GM12878 (cell line): Measurements from ENCODE around the gene URAD. TPM values are rescaled to one million over a fixed set of nuclear protein-coding genes. Genes with fewer than 3 reads are reported as not detected.
A peak's percentile ranks its signal among the peaks of the same experiment; 100 is the strongest.

Experiments
- ATAC-seq: fragments of 200-7000 bp; cut with Tn5 transposase; 3 replicates; pipeline ENCODE4 v1.9.1; 2020; ENCODE audit warnings: mild to moderate bottlenecking, moderate library complexity
- BruUV-seq: library from RNA; stranded (reverse); fragments of 400-500 nt; replicated peaks from 2 replicates; lab custom pipeline; 2021; lab: Mats Ljungman, UMichigan
- CTCF ChIA-PET: fragments of 300-600 bp; sonication (Branson Sonifier 250); formaldehyde crosslinking; extraction: SDS; loops from one replicate; lab custom pipeline; 2021; ENCODE audit warnings: inconsistent platforms; lab: Yijun Ruan, JAX
- POLR2A ChIA-PET: fragments of 350-600 bp; formaldehyde crosslinking; extraction: SDS; loops from one replicate; lab custom pipeline; 2021; ENCODE audit warnings: inconsistent platforms; lab: Charles Lee
- RAD21 ChIA-PET: fragments of 300-600 bp; sonication (Branson Sonifier 250); formaldehyde crosslinking; loops from one replicate; lab custom pipeline; 2023; ENCODE audit warnings: antibody characterized with exemption; ENCODE audit not compliant: unreplicated experiment; lab: Charles Lee
- SMC1A ChIA-PET: fragments of 300-600 bp; sonication (Branson Sonifier 250); formaldehyde crosslinking; loops from one replicate; lab custom pipeline; 2023; ENCODE audit not compliant: unreplicated experiment, uncharacterized antibody; lab: Charles Lee
- DNase-seq: peaks from one replicate; pipeline ENCODE4 v3.0.0-alpha.2; 2011; ENCODE audit warnings: low read depth, low spot score
- FAIRE-seq: peaks from 3 replicates; lab custom pipeline; 2011; peaks lifted over from hg19 to GRCh38; lab: Jason Lieb, UNC
- H2AFZ ChIP-seq: 2 replicates; pipeline ENCODE4 v1.6.0; 2011; ENCODE audit warnings: low read depth, low read length, control low read depth; ENCODE audit not compliant: control insufficient read depth
- H3K27ac ChIP-seq: 2 replicates; pipeline ENCODE4 v1.5.1; 2011; ENCODE audit warnings: control low read depth; ENCODE audit not compliant: control insufficient read depth, insufficient read depth
- H3K27me3 ChIP-seq, 2 experiments: replicated peaks in 1 of 2; 2 replicates each; pipeline versions ENCODE4 v1.6.0 to v1.6.1; 2011; ENCODE audit warnings: low read length in 1 of 2; ENCODE audit not compliant: control insufficient read depth in 2 of 2, insufficient read depth in 2 of 2
- H3K36me3 ChIP-seq, 2 experiments: 2 replicates each; pipeline ENCODE4 v1.5.1; 2011; ENCODE audit warnings: low read length in 1 of 2; ENCODE audit not compliant: control insufficient read depth in 2 of 2, insufficient read depth in 2 of 2
- H3K4me1 ChIP-seq: 2 replicates; pipeline ENCODE4 v1.6.1; 2011; ENCODE audit warnings: mild to moderate bottlenecking, low read length, moderate library complexity, mixed read lengths; ENCODE audit not compliant: control insufficient read depth, insufficient read depth
- H3K4me2 ChIP-seq: 2 replicates; pipeline ENCODE4 v1.6.0; 2011; ENCODE audit warnings: control low read depth; ENCODE audit not compliant: control insufficient read depth, insufficient read depth
- H3K4me3 ChIP-seq: fragments of 200-600 bp; sonication (generic); 2 replicates; pipeline ENCODE4 v1.5.1; 2016
- H3K79me2 ChIP-seq: 2 replicates; pipeline ENCODE4 v1.6.0; 2011; ENCODE audit warnings: low read length; ENCODE audit not compliant: control insufficient read depth, insufficient read depth
- H3K9ac ChIP-seq: 2 replicates; pipeline ENCODE4 v1.8.0; 2011; ENCODE audit warnings: low read length, control low read depth, mixed read lengths; ENCODE audit not compliant: control insufficient read depth, insufficient read depth
- H3K9me3 ChIP-seq: replicated peaks from 3 replicates; pipeline ENCODE4 v1.5.1; 2011; ENCODE audit warnings: mild to moderate bottlenecking, low read length; ENCODE audit not compliant: control insufficient read depth, insufficient read depth
- H4K20me1 ChIP-seq: 2 replicates; pipeline ENCODE4 v1.6.0; 2011; ENCODE audit not compliant: control insufficient read depth, insufficient read depth
- HDAC2 ChIP-seq: fragments of 200-600 bp; sonication (generic); IDR thresholded peaks from 2 replicates; pipeline ENCODE4 v1.6.1; 2017
- KLF5 ChIP-seq: fragments of 450-650 bp; IDR thresholded peaks from 2 replicates; pipeline ENCODE4 v1.6.1; 2014; ENCODE audit warnings: mild to moderate bottlenecking; ENCODE audit not compliant: partially characterized antibody
- NR2C1 ChIP-seq: fragments of 450-650 bp; IDR thresholded peaks from 2 replicates; pipeline ENCODE4 v1.6.1; 2017; ENCODE audit warnings: antibody characterized with exemption, mild to moderate bottlenecking, moderate library complexity
- RB1 ChIP-seq: fragments of 450-650 bp; formaldehyde crosslinking; IDR thresholded peaks from 2 replicates; pipeline ENCODE4 v1.6.1; 2017; ENCODE audit warnings: mild to moderate bottlenecking, borderline replicate concordance
- ZNF274 ChIP-seq: IDR thresholded peaks from one replicate; pipeline ENCODE4 v1.8.0; 2011; ENCODE audit not compliant: insufficient read length, insufficient read depth
- WGBS: methylation state at CpG from one replicate; pipeline ENCODE4 v1.1.6; 2016; ENCODE audit warnings: low lambda C conversion rate; ENCODE audit not compliant: insufficient replicate concordance, insufficient coverage; ENCODE audit errors: missing lambda C conversion rate; 5-methylcytosine and 5-hydroxymethylcytosine counted together
- in situ Hi-C: fragments of 300-500 bp; cut with MboI; formaldehyde crosslinking; loops from 9 replicates; pipeline ENCODE4 v1.14.3; 2018; ENCODE audit warnings: mixed read lengths
- intact Hi-C: fragments of 100-400 bp; cut with micrococcal nuclease; formaldehyde crosslinking; loops from one replicate; pipeline ENCODE4 v1.14.2; 2022; ENCODE audit not compliant: unreplicated experiment
- polyA plus RNA-seq, 11 experiments: library from polyadenylated mRNA; depleted of rRNA in 4 of 11; unstranded in 6 of 11; stranded (reverse) in 5 of 11; fragments of >200 nt; fragmentation: Nextera tagmentation in 4 of 11; fragmentation: Illumina TruSeq in 1 of 11; extraction: Ambion mirVana in 4 of 11; extraction: Trizol in 1 of 11; gene quantifications; 1 replicate in 1 of 11; 2 replicates in 10 of 11; pipeline versions ENCODE4 v1.2.1 to v1.2.3, GENCODE V29; 2011 to 2016; ENCODE audit warnings: inconsistent platforms in 2 of 11, missing spikeins in 2 of 11, low read depth in 1 of 11
- total RNA-seq, 4 experiments: library from RNA; depleted of rRNA in 3 of 4; stranded (reverse); fragments of >200 nt in 3 of 4; fragmentation: Illumina TruSeq in 1 of 4; extraction: Trizol in 1 of 4; gene quantifications; 2 replicates each; pipeline versions ENCODE4 v1.2.1 to v1.2.3, GENCODE V29; 2013 to 2021
- TF ChIP-seq, protein P1 (sequence below): fragments of 450-650 bp; IDR thresholded peaks from 2 replicates; pipeline ENCODE4 v1.6.1; 2017; ENCODE audit warnings: mild to moderate bottlenecking, moderate library complexity
- TF ChIP-seq, protein P2 (sequence below): fragments of 450-650 bp; IDR thresholded peaks from 2 replicates; pipeline ENCODE4 v1.6.1; 2016; ENCODE audit warnings: mild to moderate bottlenecking

Gene URAD
- total and polyA plus RNA-seq, 10 of the 15 experiments (the other 5 are each of a cell fraction or from before 2014, with no cell fraction given) = not detected

DNA sequence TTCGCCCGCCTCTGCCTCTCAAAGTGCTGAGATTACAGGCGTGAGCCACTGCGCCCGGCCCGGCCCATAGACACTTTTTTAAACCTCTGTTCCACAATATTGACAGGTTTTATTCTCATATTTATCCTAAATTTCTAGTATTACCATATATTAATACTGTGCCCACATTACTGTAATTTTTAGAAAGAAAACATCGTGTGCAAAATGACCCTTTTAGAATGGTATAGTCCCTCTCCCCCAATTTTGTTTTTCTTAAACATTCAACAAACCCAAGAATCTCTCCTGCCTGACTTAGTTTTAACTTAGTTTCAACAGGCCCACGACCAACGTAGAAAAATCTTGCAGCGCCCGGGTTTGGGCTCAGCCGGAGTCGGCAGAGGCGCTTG, 28.5 kb downstream of the URAD start:
- H3K79me2 ChIP-seq = no peaks in the 10 kb centered on the region
- BruUV-seq = no TSS peak
- intact Hi-C loops = loop anchor here (5.0 kb wide), 1 partner anchor 588 kb away; no protein-coding TSS in a partner anchor
- in situ Hi-C loops = no loop called here
- H3K27ac ChIP-seq = no peak overlapping the region
- ATAC-seq = no peak
- no peaks in the 10 kb centered on the region for H3K4me1 ChIP-seq
- no peaks in the 10 kb centered on the region for H3K36me3 ChIP-seq
- H3K9ac ChIP-seq = no peak overlapping the region
- no peaks in the 10 kb centered on the region for H3K9me3 ChIP-seq
- ChIA-PET RAD21 (interaction anchor here (0.8 to 2.3 kb wide), 3 partner anchors 26 to 133 kb away, joined by 3 to 12 read pairs (median 6); no protein-coding TSS in a partner anchor), SMC1A (interaction anchor here (1.3 to 2.8 kb wide), 3 partner anchors 130 to 586 kb away, joined by 3 to 11 read pairs (median 5); no protein-coding TSS in a partner anchor), POLR2A (no interaction called here), CTCF (interaction anchor here (0.7 to 14.0 kb wide), 4 partner anchors 91 to 594 kb away, joined by 3 to 360 read pairs (median 7); no protein-coding TSS in a partner anchor)
- no peaks in the 10 kb centered on the region for H4K20me1 ChIP-seq
- DNase-seq = no peak
- WGBS = 42% methylated on average over 14 of the region's 14 CpGs
- H3K27me3 ChIP-seq = peaks cover 6 to 7% of the 10 kb centered on the region in 2 experiments; a peak in 3 of 4 replicates
- no peak overlapping the region for H2AFZ ChIP-seq
- no peak overlapping the region; the same call in 1 of the 2 replicates for H3K4me3 ChIP-seq
- H3K4me2 ChIP-seq = peak overlapping the region; percentile 71
- TF ChIP-seq ZNF274 (no peak), NR2C1 (no peak), HDAC2 (no peak), RB1 (no peak), KLF5 (no peak)
- TF ChIP-seq, protein P1, sequence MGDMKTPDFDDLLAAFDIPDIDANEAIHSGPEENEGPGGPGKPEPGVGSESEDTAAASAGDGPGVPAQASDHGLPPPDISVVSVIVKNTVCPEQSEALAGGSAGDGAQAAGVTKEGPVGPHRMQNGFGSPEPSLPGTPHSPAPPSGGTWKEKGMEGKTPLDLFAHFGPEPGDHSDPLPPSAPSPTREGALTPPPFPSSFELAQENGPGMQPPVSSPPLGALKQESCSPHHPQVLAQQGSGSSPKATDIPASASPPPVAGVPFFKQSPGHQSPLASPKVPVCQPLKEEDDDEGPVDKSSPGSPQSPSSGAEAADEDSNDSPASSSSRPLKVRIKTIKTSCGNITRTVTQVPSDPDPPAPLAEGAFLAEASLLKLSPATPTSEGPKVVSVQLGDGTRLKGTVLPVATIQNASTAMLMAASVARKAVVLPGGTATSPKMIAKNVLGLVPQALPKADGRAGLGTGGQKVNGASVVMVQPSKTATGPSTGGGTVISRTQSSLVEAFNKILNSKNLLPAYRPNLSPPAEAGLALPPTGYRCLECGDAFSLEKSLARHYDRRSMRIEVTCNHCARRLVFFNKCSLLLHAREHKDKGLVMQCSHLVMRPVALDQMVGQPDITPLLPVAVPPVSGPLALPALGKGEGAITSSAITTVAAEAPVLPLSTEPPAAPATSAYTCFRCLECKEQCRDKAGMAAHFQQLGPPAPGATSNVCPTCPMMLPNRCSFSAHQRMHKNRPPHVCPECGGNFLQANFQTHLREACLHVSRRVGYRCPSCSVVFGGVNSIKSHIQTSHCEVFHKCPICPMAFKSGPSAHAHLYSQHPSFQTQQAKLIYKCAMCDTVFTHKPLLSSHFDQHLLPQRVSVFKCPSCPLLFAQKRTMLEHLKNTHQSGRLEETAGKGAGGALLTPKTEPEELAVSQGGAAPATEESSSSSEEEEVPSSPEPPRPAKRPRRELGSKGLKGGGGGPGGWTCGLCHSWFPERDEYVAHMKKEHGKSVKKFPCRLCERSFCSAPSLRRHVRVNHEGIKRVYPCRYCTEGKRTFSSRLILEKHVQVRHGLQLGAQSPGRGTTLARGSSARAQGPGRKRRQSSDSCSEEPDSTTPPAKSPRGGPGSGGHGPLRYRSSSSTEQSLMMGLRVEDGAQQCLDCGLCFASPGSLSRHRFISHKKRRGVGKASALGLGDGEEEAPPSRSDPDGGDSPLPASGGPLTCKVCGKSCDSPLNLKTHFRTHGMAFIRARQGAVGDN = no peak
- TF ChIP-seq, protein P2, sequence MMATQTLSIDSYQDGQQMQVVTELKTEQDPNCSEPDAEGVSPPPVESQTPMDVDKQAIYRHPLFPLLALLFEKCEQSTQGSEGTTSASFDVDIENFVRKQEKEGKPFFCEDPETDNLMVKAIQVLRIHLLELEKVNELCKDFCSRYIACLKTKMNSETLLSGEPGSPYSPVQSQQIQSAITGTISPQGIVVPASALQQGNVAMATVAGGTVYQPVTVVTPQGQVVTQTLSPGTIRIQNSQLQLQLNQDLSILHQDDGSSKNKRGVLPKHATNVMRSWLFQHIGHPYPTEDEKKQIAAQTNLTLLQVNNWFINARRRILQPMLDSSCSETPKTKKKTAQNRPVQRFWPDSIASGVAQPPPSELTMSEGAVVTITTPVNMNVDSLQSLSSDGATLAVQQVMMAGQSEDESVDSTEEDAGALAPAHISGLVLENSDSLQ = no peak
- no peak for FAIRE-seq
